WTC11 (cell line): Measurements from ENCODE around the gene GFPT1. TPM values are rescaled to one million over a fixed set of nuclear protein-coding genes. Genes with fewer than 3 reads are reported as not detected.

Experiments
- ATAC-seq: fragments of 200-7000 bp; cut with Tn5 transposase; 2 replicates; pipeline ENCODE4 v1.10.0; 2021; ENCODE audit warnings: mild to moderate bottlenecking, moderate library complexity
- CTCF ChIA-PET: fragments of 300-600 bp; sonication (Branson Sonifier 250); formaldehyde crosslinking; loops from one replicate; lab custom pipeline; 2021; ENCODE audit warnings: antibody characterized with exemption; lab: Charles Lee
- POLR2A ChIA-PET: fragments of 350-600 bp; sonication (Branson Sonifier 250); formaldehyde crosslinking; loops from one replicate; lab custom pipeline; 2021; ENCODE audit warnings: antibody characterized with exemption; lab: Charles Lee
- DNase-seq: peaks from one replicate; pipeline ENCODE4 v3.0.0; 2021; ENCODE audit warnings: low spot score
- H3K27ac Mint-ChIP-seq: 2 replicates; pipeline ENCODE4 v1.8.0; 2021; ENCODE audit warnings: mixed read lengths
- H3K27me3 Mint-ChIP-seq: 2 replicates; pipeline ENCODE4 v1.8.0; 2021; ENCODE audit warnings: low read depth, mild to moderate bottlenecking, moderate library complexity, mixed read lengths
- H3K36me3 Mint-ChIP-seq: 2 replicates; pipeline ENCODE4 v1.8.0; 2021; ENCODE audit warnings: mixed read lengths
- H3K4me1 Mint-ChIP-seq: 2 replicates; pipeline ENCODE4 v1.8.0; 2022; ENCODE audit warnings: mixed read lengths
- H3K4me3 Mint-ChIP-seq: 2 replicates; pipeline ENCODE4 v1.8.0; 2021; ENCODE audit warnings: mild to moderate bottlenecking, moderate library complexity, mixed read lengths
- H3K9me3 Mint-ChIP-seq: 2 replicates; pipeline ENCODE4 v1.8.0; 2021; ENCODE audit warnings: mixed read lengths
- ARID4B ChIP-seq: sonication (generic); formaldehyde crosslinking; IDR thresholded peaks from 2 replicates; pipeline ENCODE4 v1.8.0; 2023; ENCODE audit warnings: missing genetic modification reagents, mild to moderate bottlenecking, borderline replicate concordance
- GTF2I ChIP-seq: fragments of 250-450 bp; sonication (Bioruptor Pico); conservative IDR thresholded peaks from 2 replicates; pipeline ENCODE4 v1.4.0; 2021; ENCODE audit warnings: mild to moderate bottlenecking
- NR3C1 ChIP-seq: sonication (generic); formaldehyde crosslinking; conservative IDR thresholded peaks from 2 replicates; pipeline ENCODE4 v1.8.1; 2023; ENCODE audit warnings: low read depth, mild to moderate bottlenecking, missing genetic modification reagents
- PRRX2 ChIP-seq: fragments of 250-450 bp; sonication (Bioruptor Pico); IDR thresholded peaks from 2 replicates; pipeline ENCODE4 v1.8.0; 2021; ENCODE audit warnings: mild to moderate bottlenecking
- SMAD4 ChIP-seq: sonication (generic); formaldehyde crosslinking; IDR thresholded peaks from 2 replicates; pipeline ENCODE4 v1.8.0; 2022; ENCODE audit warnings: mild to moderate bottlenecking, missing genetic modification reagents
- STAT6 ChIP-seq: sonication (generic); formaldehyde crosslinking; conservative IDR thresholded peaks from 2 replicates; pipeline ENCODE4 v1.8.1; 2023; ENCODE audit warnings: mild to moderate bottlenecking, low read depth, missing genetic modification reagents, moderate library complexity
- TEAD4 ChIP-seq: sonication (generic); formaldehyde crosslinking; IDR thresholded peaks from 2 replicates; pipeline ENCODE4 v1.8.0; 2022; ENCODE audit warnings: mild to moderate bottlenecking, missing genetic modification reagents
- ZMAT4 ChIP-seq: fragments of 250-450 bp; sonication (Bioruptor Pico); IDR thresholded peaks from 2 replicates; pipeline ENCODE4 v1.9.0; 2021; ENCODE audit warnings: mild to moderate bottlenecking
- ZNF138 ChIP-seq: sonication (generic); formaldehyde crosslinking; conservative IDR thresholded peaks from 2 replicates; pipeline ENCODE4 v1.8.1; 2022; ENCODE audit warnings: mild to moderate bottlenecking, moderate library complexity, missing genetic modification reagents
- ZNF671 ChIP-seq: fragments of 250-450 bp; sonication (Bioruptor Pico); IDR thresholded peaks from 2 replicates; pipeline ENCODE4 v1.8.0; 2021; ENCODE audit warnings: mild to moderate bottlenecking
- total RNA-seq: library from RNA; stranded (reverse); gene quantifications from 3 replicates; pipeline ENCODE4 v1.2.3, GENCODE V29; 2021

Gene GFPT1
- total RNA-seq, 1 experiment from 2014 or later: 65.5 TPM

- no peak for DNase-seq
- Mint-ChIP-seq H3K4me1 (peaks cover 31% of the 10 kb centered on the region), H3K4me3 (no peak overlapping the region), H3K36me3 (no peaks in the 10 kb centered on the region), H3K27ac (no peak overlapping the region; the same call in 1 of the 2 replicates), H3K9me3 (no peaks in the 10 kb centered on the region), H3K27me3 (no peaks in the 10 kb centered on the region; the same call in 1 of the 2 replicates)
- TF ChIP-seq TEAD4 (no peak), NR3C1 (no peak), GTF2I (no peak), STAT6 (no peak), ZNF671 (CRISPR knock-in tag) (no peak), PRRX2 (no peak)
- POLR2A ChIA-PET: no interaction called here
- CTCF ChIA-PET: no interaction called here
- no peak for ATAC-seq
Observed at GRCh38 chr2:69382547-69382946, 4.5 kb downstream of the GFPT1 start.

GRCh38 chr2:69381337-69381737 is 5.7 kb downstream of the GFPT1 start:
- POLR2A ChIA-PET: no interaction called here

More at GRCh38 chr2:69381337-69381737, 5.7 kb downstream of the GFPT1 start:
- H3K9me3 Mint-ChIP-seq: no peaks in the 10 kb centered on the region
- no peak overlapping the region for H3K4me3 Mint-ChIP-seq
- no peaks in the 10 kb centered on the region for H3K36me3 Mint-ChIP-seq
- no peaks in the 10 kb centered on the region for H3K27me3 Mint-ChIP-seq
- no peak for DNase-seq
- peaks cover 28% of the 10 kb centered on the region for H3K4me1 Mint-ChIP-seq
- ATAC-seq: no peak
- no peak overlapping the region for H3K27ac Mint-ChIP-seq
- TF ChIP-seq ZNF138 (no peak), ZMAT4 (no peak), SMAD4 (no peak), ARID4B (CRISPR knock-in tag) (no peak)
- CTCF ChIA-PET: interaction anchor here (0.8 to 1.1 kb wide), 3 partner anchors 56 to 386 kb away, joined by 3 to 4 read pairs (median 3); partner anchors contain the start of gene NFU1
